ENCODE results near the gene EMID1.

Gene EMID1

GRCh38 chr22:29195118-29195963 is 10.4 kb upstream of the EMID1 start:
- DNase-seq: no peak

GRCh38 chr22:29195964-29196666 is 9.6 kb upstream of the EMID1 start:
- no peak for DNase-seq

GRCh38 chr22:29197096-29197495 is 8.6 kb upstream of the EMID1 start:
- no peak for DNase-seq

GRCh38 chr22:29198240-29198639 is 7.5 kb upstream of the EMID1 start:
- no peak for DNase-seq

GRCh38 chr22:29199702-29200400 is 5.8 kb upstream of the EMID1 start:
- DNase-seq: no peak

- no peak for DNase-seq
These were observed 4.8 kb upstream of the EMID1 start for GRCh38 chr22:29200901-29201300.

- no peak for DNase-seq
These were observed 3.9 kb upstream of the EMID1 start for GRCh38 chr22:29201782-29202181.

GRCh38 chr22:29202212-29203192 is 3.2 kb upstream of the EMID1 start:
- DNase-seq: no peak

GRCh38 chr22:29203488-29204454 is 1.9 kb upstream of the EMID1 start:
- DNase-seq: no peak

- no peak for DNase-seq
These were observed 1.1 kb upstream of the EMID1 start for GRCh38 chr22:29204455-29205183.

GRCh38 chr22:29205252-29205593 is 473 bp upstream of the EMID1 start:
- DNase-seq: no peak

GRCh38 chr22:29206372-29207242 is 911 bp downstream of the EMID1 start:
- no peak for DNase-seq

- DNase-seq: no peak
These were observed 1.5 kb downstream of the EMID1 start for GRCh38 chr22:29207243-29207550.

- DNase-seq: no peak
These were observed 2.1 kb downstream of the EMID1 start for GRCh38 chr22:29207562-29208501.

GRCh38 chr22:29208502-29208862 is 2.8 kb downstream of the EMID1 start:
- no peak for DNase-seq

GRCh38 chr22:29208879-29209623 is 3.4 kb downstream of the EMID1 start:
- no peak for DNase-seq

GRCh38 chr22:29209624-29209929 is 3.9 kb downstream of the EMID1 start:
- DNase-seq: no peak

- DNase-seq: no peak
These were observed 5.4 kb downstream of the EMID1 start for GRCh38 chr22:29211066-29211465.

Data from NCI-H1417 treated with DMSO at 0.1 percent for 48 hours (cell line).